Stomach smooth muscle (tissue), 2 donors: ENCODE results near the gene DEFB129.
A peak's percentile ranks its signal among the peaks of the same experiment; 100 is the strongest.
"Not testable (repeated sequence)": the region's sequence is repeated elsewhere in the genome, so short reads cannot be mapped to it uniquely, and the experiment has no call there.

ENCODE experiments used
- H3K27ac ChIP-seq: one replicate; pipeline ENCODE4 v1.7.0; 2013; ENCODE audit warnings: mild to moderate bottlenecking, low read length, inconsistent platforms
- H3K27me3 ChIP-seq, 2 donors: one replicate each; pipeline ENCODE4 v1.7.0; 2013; ENCODE audit warnings: low read length in 2 of 2; ENCODE audit not compliant: insufficient read depth in 2 of 2, control insufficient read depth in 1 of 2
- H3K36me3 ChIP-seq, 2 donors: one replicate each; pipeline ENCODE4 v1.7.0; 2013; ENCODE audit warnings: low read length in 2 of 2; ENCODE audit not compliant: control insufficient read depth in 2 of 2, insufficient read depth in 2 of 2
- H3K4me1 ChIP-seq: one replicate; pipeline ENCODE4 v1.7.0; 2013; ENCODE audit warnings: low read length; ENCODE audit not compliant: control insufficient read depth, insufficient read depth
- H3K4me3 ChIP-seq, 2 donors: one replicate each; pipeline ENCODE4 v1.7.0; 2013; ENCODE audit warnings: low read length in 2 of 2
- H3K9ac ChIP-seq, 2 donors: one replicate each; pipeline ENCODE4 v1.7.0; 2013; ENCODE audit warnings: low read length in 2 of 2, mild to moderate bottlenecking in 1 of 2
- H3K9me3 ChIP-seq, 2 donors: one replicate each; pipeline ENCODE4 v1.7.0; 2013; ENCODE audit warnings: low read length in 2 of 2; ENCODE audit not compliant: control insufficient read depth in 2 of 2
- donor health status: healthy.
- donor health status: Pancreatic carcinoma.

Gene DEFB129

DNA sequence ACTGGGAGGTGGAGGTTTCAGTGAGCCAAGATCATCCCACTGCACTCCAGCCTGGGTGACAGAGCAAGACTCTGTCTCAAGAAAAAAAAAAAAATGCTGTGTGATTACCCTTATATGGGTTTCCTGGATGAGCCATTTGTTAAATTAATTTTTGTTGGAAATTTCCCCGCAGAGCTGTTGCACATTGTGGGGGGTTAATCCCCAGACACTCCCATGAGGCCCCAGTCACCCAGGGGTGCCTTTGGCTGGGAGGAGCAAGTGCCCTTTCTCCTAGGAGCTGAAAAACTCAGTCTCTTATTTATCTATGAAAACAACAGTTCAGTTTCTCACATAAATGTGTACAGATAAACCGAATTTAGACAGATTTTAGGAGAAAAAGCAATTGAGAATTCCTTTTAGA lies 25.7 kb downstream of the DEFB129 start:
- no peak overlapping the region for H3K9ac ChIP-seq
- H3K9me3 ChIP-seq = no peaks in the 10 kb centered on the region
- no peaks in the 10 kb centered on the region for H3K36me3 ChIP-seq
- H3K4me1 ChIP-seq = no peaks in the 10 kb centered on the region
- H3K27ac ChIP-seq = no peak overlapping the region
- peaks cover 3% of the 10 kb centered on the region in 2 donors for H3K27me3 ChIP-seq
- no peak overlapping the region for H3K4me3 ChIP-seq

DNA sequence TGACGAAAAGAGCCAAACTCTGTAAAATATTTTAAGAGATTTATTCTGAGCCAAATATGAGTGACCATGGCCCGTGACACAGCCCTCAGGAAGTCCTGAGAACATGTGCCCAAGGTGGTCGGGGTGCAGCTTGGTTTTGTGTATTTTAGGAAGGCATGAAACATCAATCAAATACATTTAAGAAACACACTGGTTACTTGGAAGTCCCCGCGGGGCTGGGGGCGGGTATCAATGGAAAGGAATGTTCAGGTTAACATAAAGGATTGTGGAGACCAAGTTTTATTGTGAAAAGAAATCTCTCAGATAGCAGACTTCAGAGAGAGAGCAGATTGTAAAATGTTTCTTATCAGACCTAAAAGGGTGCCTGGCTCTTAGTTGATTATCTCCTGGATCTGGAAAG lies 26.4 kb downstream of the DEFB129 start:
- not testable (repeated sequence) for H3K9ac ChIP-seq, H3K4me3 ChIP-seq, H3K4me1 ChIP-seq, H3K9me3 ChIP-seq, H3K27me3 ChIP-seq, H3K36me3 ChIP-seq, H3K27ac ChIP-seq

DNA sequence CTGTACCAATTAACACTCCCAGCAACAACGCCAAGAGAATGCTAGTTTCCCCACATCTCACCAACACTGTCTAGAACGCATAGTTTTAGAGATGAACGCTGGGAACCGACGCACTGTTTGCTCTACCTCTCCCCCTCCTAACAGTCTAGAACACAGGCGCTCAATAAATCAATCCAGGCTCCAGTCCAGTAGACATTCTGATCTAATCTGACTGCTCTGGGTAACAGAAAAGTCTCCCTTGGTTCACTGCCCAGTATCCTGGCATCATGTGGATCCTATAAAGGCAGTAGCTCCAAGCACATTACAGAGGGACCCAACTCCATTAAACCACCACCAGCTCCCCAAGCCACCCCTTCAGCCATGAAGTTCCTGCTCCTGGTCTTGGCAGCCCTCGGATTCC lies 30.4 kb downstream of the DEFB129 start, which contains the start of gene DEFB132:
DEFB132 (plus strand) TSS at position 306 of the 400 bp plus-strand sequence; CDS start at position 361, 55 bp downstream.
- Histone ChIP-seq H3K9ac (no peak within 1 kb of the TSS), H3K27ac (no peak within 1 kb of the TSS), H3K4me1 (no peaks in the 10 kb centered on the region), H3K4me3 (no peak within 1 kb of the TSS), H3K36me3 (no peaks in the 10 kb centered on the region), H3K27me3 (peaks cover 4 to 5% of the 10 kb centered on the region in 2 donors), H3K9me3 (no peaks in the 10 kb centered on the region)

DNA sequence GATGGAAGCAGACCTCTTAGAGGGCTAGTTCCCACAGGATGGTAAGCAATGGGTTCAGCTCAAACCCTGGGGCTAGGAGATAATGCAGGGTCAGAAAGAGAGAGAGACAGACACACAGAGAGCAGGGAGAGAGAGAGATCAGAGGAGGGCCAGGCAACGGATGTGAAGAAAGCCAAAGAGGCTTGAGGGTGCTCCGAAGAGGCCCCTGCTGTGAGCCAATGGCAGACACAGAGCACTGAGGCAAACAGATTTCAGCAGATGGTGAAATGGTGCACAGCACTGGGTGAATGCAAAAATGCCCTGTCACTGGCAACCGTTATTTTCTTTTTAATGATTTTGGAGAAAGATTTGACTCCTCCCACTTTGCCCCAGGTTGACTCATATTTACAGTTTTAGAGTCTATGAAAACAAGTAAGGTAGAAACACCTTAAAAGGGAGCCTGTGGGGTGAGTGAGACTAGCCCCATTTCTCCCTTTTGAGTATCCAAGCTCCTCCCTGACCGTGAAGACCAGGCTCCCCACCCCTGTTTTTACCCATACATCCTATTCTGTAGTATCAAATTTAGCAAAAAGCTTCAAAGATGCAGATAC lies 31.3 kb downstream of the DEFB129 start:
- Histone ChIP-seq H3K27me3 (peaks cover 4 to 5% of the 10 kb centered on the region in 2 donors), H3K4me1 (no peaks in the 10 kb centered on the region), H3K4me3 (no peak overlapping the region), H3K36me3 (no peaks in the 10 kb centered on the region), H3K9ac (no peak overlapping the region), H3K9me3 (no peaks in the 10 kb centered on the region), H3K27ac (no peak overlapping the region)

DNA sequence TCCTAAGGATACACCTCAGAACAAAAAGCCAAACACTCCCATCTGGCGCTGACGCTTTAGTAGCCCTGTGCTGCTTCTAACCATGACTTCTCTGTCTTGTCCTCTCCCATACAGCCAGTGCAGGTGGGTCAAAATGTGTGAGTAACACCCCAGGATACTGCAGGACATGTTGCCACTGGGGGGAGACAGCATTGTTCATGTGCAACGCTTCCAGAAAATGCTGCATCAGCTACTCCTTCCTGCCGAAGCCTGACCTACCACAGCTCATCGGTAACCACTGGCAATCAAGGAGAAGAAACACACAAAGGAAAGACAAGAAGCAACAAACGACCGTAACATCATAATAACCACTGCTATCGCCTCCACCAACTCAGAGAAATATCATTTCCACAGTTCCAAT lies 31.9 kb downstream of the DEFB129 start:
- H3K9me3 ChIP-seq = no peaks in the 10 kb centered on the region
- H3K4me3 ChIP-seq = no peak overlapping the region
- no peak overlapping the region for H3K27ac ChIP-seq
- H3K4me1 ChIP-seq = no peaks in the 10 kb centered on the region
- H3K27me3 ChIP-seq = peaks cover 4 to 5% of the 10 kb centered on the region in 2 donors
- no peak overlapping the region for H3K9ac ChIP-seq
- no peaks in the 10 kb centered on the region for H3K36me3 ChIP-seq

DNA sequence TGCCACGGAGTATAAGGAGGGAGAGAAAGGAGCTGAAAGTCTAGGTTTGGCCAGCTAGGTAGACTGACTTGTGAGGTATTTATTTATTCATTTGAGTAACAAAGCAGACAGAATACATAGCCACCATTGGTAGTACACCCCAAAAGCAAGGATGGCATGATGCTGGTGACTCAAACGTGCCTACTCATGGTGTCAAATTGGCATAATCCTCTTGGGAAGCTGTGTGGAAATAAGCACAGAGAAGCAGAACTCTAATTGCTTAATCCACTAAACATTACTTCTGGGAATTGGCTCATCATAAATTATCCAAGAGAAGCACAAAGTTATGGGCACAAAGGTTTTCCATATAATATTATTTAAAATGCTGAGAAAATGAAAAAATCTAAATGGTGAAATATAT lies 32.9 kb downstream of the DEFB129 start:
- Histone ChIP-seq H3K27me3 (peaks cover 4 to 5% of the 10 kb centered on the region in 2 donors), H3K4me1 (no peaks in the 10 kb centered on the region), H3K9me3 (no peaks in the 10 kb centered on the region), H3K27ac (no peak overlapping the region), H3K4me3 (no peak overlapping the region), H3K9ac (no peak overlapping the region), H3K36me3 (no peaks in the 10 kb centered on the region)

DNA sequence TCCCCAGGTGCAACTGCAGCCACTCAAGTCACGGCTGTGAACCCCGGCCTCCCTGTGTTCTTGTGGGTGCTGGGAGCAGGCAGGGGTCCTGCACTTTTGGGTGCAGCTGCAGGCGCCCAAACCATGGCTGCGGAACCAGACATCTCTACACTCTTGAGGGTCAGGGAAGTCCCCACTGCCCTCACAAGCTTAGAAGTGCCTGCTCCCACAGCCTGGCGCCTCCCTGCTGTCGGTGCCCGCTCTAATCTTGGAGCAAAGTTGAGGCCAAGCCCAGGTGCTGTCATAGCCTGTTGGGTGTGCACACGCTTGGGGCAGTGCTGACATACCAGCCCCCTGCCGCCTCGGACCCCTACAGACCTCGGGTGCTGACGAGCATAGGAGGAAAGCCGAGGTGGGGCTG lies 36.6 kb downstream of the DEFB129 start:
- Histone ChIP-seq H3K27me3 (peaks cover 0 to 3% of the 10 kb centered on the region in 2 donors), H3K36me3 (no peaks in the 10 kb centered on the region), H3K4me1 (peaks cover 7% of the 10 kb centered on the region), H3K4me3 (no peak overlapping the region), H3K27ac (no peak overlapping the region), H3K9me3 (no peaks in the 10 kb centered on the region), H3K9ac (no peak overlapping the region)

DNA sequence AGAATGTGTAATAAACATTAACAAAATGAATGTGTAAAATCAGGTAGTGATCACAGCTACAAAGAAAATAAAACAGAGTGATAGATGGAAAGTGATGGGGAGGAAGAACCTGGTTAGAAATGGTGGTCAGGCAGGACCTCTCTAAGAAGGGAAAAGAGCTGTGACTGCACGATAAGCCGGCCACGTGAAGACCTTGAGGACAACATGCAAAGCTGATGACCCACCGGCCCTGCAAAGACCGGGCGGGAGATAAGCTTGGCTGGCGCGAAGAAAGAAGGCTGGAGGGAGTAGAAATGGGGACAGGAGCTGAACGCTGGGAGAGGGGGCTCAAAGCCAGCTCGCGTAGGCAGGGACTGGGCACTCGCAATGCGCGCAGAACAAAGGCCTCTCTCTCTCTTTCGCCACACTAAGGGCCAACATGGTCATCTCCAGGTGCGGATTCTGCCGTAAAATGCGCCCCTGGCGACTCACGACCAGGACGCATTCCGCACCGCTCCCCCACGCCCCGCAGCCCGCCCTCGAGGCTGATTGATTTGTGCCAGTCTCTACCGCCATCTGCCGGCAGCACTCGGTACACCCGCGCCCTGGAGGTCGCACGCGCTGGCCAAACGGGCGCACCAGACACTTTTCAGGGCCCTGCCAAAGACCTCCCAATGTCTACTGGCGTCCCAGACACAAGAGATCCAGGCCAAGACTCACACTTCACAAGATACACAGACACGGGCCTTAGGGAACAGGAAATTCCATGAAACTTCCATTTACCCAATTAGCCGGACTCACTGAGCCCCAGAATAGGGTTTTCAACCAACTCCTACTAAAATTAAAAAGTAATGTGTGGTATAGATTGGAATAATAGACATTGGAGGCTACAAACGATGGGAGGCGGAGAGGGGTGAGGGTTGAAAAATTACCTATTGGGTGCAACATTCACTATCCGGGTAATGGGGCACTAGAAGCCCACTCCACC lies 39.8 kb downstream of the DEFB129 start:
- Histone ChIP-seq H3K27ac (no peak overlapping the region), H3K9ac (peak overlapping the region; percentile 50 to 58), H3K27me3 (no peaks in the 10 kb centered on the region), H3K4me1 (peaks cover 7% of the 10 kb centered on the region), H3K36me3 (no peaks in the 10 kb centered on the region), H3K9me3 (no peaks in the 10 kb centered on the region), H3K4me3 (peak overlapping the region; percentile 84 to 86)

DNA sequence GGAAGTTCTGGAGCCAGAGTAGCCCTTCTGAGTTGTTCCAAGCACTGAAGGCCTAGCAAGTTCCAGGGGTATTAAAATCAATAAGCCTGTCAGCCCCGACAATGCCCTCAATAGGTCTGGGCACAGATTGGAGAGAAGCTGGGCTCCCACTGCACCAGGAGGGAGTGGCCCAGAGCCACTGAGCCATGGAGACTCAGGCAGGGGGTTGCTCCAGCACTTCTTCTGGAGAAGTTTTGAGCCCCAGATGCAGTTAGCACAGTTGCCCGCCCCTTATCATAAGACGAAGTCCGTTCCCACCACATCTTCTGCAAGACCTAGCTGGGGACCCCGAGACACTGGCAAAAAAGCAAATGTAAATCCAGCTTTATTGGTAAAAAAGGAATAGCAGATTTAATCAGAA lies 43.5 kb downstream of the DEFB129 start:
- no peak overlapping the region for H3K27ac ChIP-seq
- H3K36me3 ChIP-seq = peaks cover 0 to 2% of the 10 kb centered on the region in 2 donors
- H3K27me3 ChIP-seq = no peaks in the 10 kb centered on the region
- H3K9me3 ChIP-seq = no peaks in the 10 kb centered on the region
- peaks cover 7% of the 10 kb centered on the region for H3K4me1 ChIP-seq
- no peak overlapping the region for H3K4me3 ChIP-seq
- no peak overlapping the region for H3K9ac ChIP-seq

DNA sequence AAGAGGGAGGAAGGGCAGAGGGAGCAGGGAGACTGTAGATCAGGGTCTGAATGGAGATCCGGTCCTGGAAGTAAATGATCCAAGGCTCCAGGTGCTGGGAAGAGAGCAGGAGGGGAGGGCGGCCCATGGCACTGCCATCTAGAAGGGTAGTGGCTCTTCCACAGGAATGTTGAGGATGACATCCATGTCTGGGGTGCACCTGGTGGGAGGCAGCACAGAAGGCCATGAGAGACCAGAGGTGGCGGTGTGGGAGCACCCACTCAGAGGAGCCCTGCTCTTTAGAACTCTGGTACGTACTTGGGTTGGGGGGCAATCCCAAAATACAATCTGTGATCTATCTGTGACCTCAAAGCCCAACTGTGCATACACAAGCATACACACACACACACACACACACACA lies 44.0 kb downstream of the DEFB129 start:
- H3K27me3 ChIP-seq = no peaks in the 10 kb centered on the region
- peaks cover 7% of the 10 kb centered on the region for H3K4me1 ChIP-seq
- H3K9me3 ChIP-seq = no peaks in the 10 kb centered on the region
- no peak overlapping the region for H3K27ac ChIP-seq
- H3K4me3 ChIP-seq = no peak overlapping the region
- H3K9ac ChIP-seq = no peak overlapping the region
- peaks cover 0 to 2% of the 10 kb centered on the region in 2 donors for H3K36me3 ChIP-seq

DNA sequence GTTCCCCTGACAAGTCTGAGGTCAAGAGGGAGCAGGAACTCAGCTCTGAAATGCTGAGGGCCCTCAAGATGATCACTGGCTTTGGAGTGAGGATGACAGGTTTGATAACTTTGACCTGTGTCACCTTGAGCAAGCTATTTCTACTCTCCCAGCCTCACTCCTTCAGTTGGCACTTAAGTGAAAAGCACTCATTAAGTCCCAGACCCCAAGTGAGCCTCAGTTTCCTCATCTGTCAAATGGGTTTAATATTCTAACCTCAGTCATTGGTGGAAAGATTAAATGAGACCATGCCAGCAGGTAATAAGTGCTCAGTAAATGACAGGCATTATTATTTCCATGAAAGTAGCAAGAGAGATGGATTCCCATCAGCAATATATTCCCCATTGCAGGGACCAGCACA lies 44.5 kb downstream of the DEFB129 start:
- Histone ChIP-seq H3K36me3 (peaks cover under 1 to 2% of the 10 kb centered on the region in 2 donors), H3K27ac (no peak overlapping the region), H3K4me3 (no peak overlapping the region), H3K4me1 (peaks cover 4% of the 10 kb centered on the region), H3K9ac (no peak overlapping the region), H3K27me3 (no peaks in the 10 kb centered on the region), H3K9me3 (no peaks in the 10 kb centered on the region)
